Body of pancreas (tissue), 4 donors: ENCODE results near the gene PARP4.

ENCODE experiments used
- POLR2A ChIP-seq, 3 donors: fragments of 450-650 bp; IDR thresholded peaks; one replicate each; pipeline ENCODE4 v1.6.1; 2016; ENCODE audit warnings: antibody characterized with exemption in 3 of 3, mild to moderate bottlenecking in 2 of 3
- TF ChIP-seq, protein P1 (sequence below), 7 experiments: fragments of 450-650 bp in 4 of 7; fragments of 200-600 bp in 3 of 7; sonication (generic) in 3 of 7; IDR thresholded peaks; one replicate each; pipeline ENCODE4 v1.5.1; 2016 to 2019; ENCODE audit warnings: antibody characterized with exemption in 7 of 7

DNA sequence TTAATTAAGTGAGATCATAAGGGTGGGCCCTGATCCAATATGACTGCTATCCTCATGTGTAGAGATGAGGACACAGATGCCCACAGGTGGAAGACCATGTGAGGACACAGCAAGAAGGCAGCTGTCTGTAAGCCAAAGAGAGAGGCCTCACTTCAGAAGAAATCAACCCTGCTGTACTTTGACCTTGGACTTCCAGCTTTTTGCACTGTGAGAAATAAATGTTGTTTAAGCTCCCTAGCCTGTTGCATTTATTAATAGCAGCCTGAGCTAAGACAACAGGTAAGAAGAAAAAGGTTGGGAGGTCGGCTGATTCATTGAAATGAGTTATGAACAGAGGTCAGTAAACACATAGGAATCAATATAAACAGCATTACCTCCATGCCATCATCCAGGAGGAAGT, 14.8 kb downstream of the PARP4 start:
- TF ChIP-seq, protein P1, sequence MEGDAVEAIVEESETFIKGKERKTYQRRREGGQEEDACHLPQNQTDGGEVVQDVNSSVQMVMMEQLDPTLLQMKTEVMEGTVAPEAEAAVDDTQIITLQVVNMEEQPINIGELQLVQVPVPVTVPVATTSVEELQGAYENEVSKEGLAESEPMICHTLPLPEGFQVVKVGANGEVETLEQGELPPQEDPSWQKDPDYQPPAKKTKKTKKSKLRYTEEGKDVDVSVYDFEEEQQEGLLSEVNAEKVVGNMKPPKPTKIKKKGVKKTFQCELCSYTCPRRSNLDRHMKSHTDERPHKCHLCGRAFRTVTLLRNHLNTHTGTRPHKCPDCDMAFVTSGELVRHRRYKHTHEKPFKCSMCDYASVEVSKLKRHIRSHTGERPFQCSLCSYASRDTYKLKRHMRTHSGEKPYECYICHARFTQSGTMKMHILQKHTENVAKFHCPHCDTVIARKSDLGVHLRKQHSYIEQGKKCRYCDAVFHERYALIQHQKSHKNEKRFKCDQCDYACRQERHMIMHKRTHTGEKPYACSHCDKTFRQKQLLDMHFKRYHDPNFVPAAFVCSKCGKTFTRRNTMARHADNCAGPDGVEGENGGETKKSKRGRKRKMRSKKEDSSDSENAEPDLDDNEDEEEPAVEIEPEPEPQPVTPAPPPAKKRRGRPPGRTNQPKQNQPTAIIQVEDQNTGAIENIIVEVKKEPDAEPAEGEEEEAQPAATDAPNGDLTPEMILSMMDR (IDR thresholded peaks at IDR 0.05), result no peak
- TF ChIP-seq POLR2A (IDR thresholded peaks at IDR 0.05), result no peak
